ENCODE measurements around the gene KRTAP20-4.

KRTAP20-4 gene

DNA sequence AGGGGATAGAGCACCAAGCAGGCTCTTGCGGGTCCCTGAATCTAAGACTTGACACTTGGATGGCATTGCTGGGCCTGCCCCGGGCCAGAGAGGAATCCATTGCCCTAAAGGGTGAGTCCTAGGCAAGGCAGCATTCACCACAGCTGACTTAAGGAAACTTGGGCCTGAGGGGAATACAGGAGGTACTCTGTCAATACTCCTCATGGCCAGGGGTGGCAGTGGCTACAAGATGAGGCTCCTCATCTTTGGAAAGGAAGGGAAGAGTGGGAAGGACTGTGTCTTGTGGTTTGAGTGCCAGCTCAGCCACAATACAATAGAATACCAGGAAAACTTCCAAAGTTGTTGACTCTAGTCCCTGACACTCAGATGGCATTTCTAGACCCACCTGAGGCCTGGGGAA lies 14.5 kb upstream of the KRTAP20-4 start:
- no peak for DNase-seq (ENCODE audit: low read depth, low spot score)
- TF ChIP-seq POLR2AphosphoS5 (IDR thresholded peaks at IDR 0.05; ENCODE audit: borderline replicate concordance, low read depth, low read length) (no peak), EZH2 (IDR thresholded peaks at IDR 0.05) (no peak), FOXP2 (optimal IDR thresholded peaks at IDR 0.05; ENCODE audit: control extremely low read depth, extremely low read length, insufficient read depth) (no peak)
- Histone ChIP-seq H3K9me3 (ENCODE audit: low read depth, low read length) (no peaks in the 10 kb centered on the region), H3K36me3 (ENCODE audit: insufficient read depth, low read length) (no peaks in the 10 kb centered on the region), H3K4me3 (no peak overlapping the region), H3K27ac (no peak overlapping the region), H3K9ac (ENCODE audit: insufficient read length) (no peak overlapping the region)

DNA sequence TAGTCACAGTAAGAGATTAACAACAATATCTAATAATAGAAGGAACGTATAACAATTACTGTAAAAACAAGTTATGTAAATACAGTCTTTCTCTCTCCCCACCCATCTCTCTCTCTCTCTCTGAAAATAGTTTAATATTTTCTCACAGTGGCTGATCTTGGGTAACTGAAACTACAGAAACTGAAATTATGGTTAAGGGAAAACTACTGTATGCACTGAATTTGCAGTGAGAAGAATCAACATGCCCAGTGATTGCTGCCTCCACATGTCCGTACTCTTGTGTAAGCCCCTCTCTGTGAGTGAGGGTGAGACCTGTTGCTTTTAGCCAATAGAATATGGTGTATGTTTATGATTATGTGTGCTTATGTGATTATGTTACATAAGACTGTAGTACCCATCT lies 8.3 kb upstream of the KRTAP20-4 start:
- Histone ChIP-seq H3K27ac (no peak overlapping the region), H3K4me3 (no peak overlapping the region), H3K36me3 (ENCODE audit: insufficient read depth, low read length) (no peaks in the 10 kb centered on the region), H3K9me3 (ENCODE audit: low read depth, low read length) (no peaks in the 10 kb centered on the region), H3K9ac (ENCODE audit: insufficient read length) (no peak overlapping the region)
- TF ChIP-seq EZH2 (IDR thresholded peaks at IDR 0.05) (no peak), FOXP2 (optimal IDR thresholded peaks at IDR 0.05; ENCODE audit: control extremely low read depth, extremely low read length, insufficient read depth) (no peak), POLR2AphosphoS5 (IDR thresholded peaks at IDR 0.05; ENCODE audit: borderline replicate concordance, low read depth, low read length) (no peak)
- no peak for DNase-seq (ENCODE audit: low read depth, low spot score)

DNA sequence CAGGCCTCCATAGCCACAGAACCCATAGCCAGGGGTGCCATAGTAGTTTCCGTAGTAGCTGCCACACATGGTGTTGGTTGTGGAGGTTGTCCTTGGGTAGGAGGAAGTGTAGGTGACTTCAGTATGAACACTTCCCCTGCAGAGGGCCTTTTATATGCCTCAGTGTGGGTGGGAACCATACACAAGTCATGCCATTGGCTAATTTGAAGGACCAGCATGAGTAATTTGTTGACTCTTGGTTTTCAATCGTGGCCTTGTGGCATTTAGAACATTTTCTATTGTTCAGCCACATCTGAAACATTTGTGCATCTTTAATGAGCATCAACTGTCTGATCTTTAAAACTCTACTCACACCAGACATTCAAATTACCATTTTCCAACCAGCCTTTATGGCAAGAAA lies 6.6 kb upstream of the KRTAP20-4 start, which contains the start of gene KRTAP6-1:
TSS of gene KRTAP6-1 (minus strand) at position 95 of the 400 bp plus-strand sequence. CDS start at position 69, 26 bp downstream.
- H3K4me3 ChIP-seq, result no peak within 1 kb of the TSS
- no peaks in the 10 kb centered on the region for H3K36me3 ChIP-seq (ENCODE audit: insufficient read depth, low read length)
- H3K9me3 ChIP-seq (ENCODE audit: low read depth, low read length), result no peaks in the 10 kb centered on the region
- H3K27ac ChIP-seq, result no peak within 1 kb of the TSS
- no peak within 1 kb of the TSS for H3K9ac ChIP-seq (ENCODE audit: insufficient read length)
- TF ChIP-seq FOXP2 (optimal IDR thresholded peaks at IDR 0.05; ENCODE audit: control extremely low read depth, extremely low read length, insufficient read depth) (no peak), POLR2AphosphoS5 (IDR thresholded peaks at IDR 0.05; ENCODE audit: borderline replicate concordance, low read depth, low read length) (no peak), EZH2 (IDR thresholded peaks at IDR 0.05) (no peak)
- DNase-seq (ENCODE audit: low read depth, low spot score), result no peak

DNA sequence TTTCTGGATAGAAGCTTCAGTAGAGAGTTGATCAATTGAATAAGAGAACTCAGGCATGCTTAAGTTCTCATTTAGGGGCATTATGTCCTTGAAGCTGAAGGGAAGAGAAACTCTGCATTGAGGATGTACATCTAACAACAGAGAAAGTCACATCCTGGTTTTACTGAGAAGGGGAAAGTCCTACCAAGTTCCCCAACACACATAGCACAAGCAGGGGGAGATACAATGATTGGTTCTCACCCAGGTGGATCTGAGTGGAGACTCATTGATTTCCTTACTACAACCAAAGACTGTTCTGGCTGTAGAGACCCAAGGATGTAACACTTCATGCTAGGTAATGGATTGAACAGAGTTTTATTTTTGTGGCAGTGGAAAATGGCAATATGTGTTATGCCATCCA lies 5.2 kb upstream of the KRTAP20-4 start:
- DNase-seq (ENCODE audit: low read depth, low spot score), result no peak
- Histone ChIP-seq H3K4me3 (no peak overlapping the region), H3K27ac (no peak overlapping the region), H3K9me3 (ENCODE audit: low read depth, low read length) (no peaks in the 10 kb centered on the region), H3K36me3 (ENCODE audit: insufficient read depth, low read length) (no peaks in the 10 kb centered on the region), H3K9ac (ENCODE audit: insufficient read length) (no peak overlapping the region)
- no peak for TF ChIP-seq EZH2 (IDR thresholded peaks at IDR 0.05)
- no peak for TF ChIP-seq FOXP2 (optimal IDR thresholded peaks at IDR 0.05; ENCODE audit: control extremely low read depth, extremely low read length, insufficient read depth)
- TF ChIP-seq POLR2AphosphoS5 (IDR thresholded peaks at IDR 0.05; ENCODE audit: borderline replicate concordance, low read depth, low read length), result no peak

DNA sequence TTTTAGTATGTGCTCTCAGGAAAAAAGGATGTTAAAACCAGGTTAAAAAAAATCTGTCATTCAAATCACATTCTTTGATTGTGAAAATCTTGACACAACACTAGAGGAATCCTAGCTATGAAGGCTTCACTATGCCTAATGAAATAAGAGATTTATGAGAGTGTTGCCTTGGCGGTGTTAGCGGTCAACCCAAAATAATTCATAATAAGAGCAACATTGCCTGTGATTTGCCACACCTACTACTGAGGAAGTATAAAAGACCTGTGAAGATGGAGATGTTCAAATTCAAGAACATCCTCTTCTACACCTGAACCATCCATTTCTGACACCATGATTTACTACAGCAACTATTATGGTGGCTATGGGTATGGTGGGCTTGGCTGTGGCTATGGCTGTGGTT lies 4.3 kb upstream of the KRTAP20-4 start, which contains the start of gene KRTAP20-1:
TSS of gene KRTAP20-1 (plus strand) at position 301 of the 400 bp plus-strand sequence. CDS start at position 331, 30 bp downstream.
- no peak for TF ChIP-seq POLR2AphosphoS5 (IDR thresholded peaks at IDR 0.05; ENCODE audit: borderline replicate concordance, low read depth, low read length)
- no peak for TF ChIP-seq FOXP2 (optimal IDR thresholded peaks at IDR 0.05; ENCODE audit: control extremely low read depth, extremely low read length, insufficient read depth)
- DNase-seq (ENCODE audit: low read depth, low spot score), result no peak
- no peaks in the 10 kb centered on the region for H3K36me3 ChIP-seq (ENCODE audit: insufficient read depth, low read length)
- H3K9ac ChIP-seq (ENCODE audit: insufficient read length), result no peak within 1 kb of the TSS
- H3K27ac ChIP-seq, result no peak within 1 kb of the TSS
- H3K9me3 ChIP-seq (ENCODE audit: low read depth, low read length), result no peaks in the 10 kb centered on the region
- H3K4me3 ChIP-seq, result no peak within 1 kb of the TSS

DNA sequence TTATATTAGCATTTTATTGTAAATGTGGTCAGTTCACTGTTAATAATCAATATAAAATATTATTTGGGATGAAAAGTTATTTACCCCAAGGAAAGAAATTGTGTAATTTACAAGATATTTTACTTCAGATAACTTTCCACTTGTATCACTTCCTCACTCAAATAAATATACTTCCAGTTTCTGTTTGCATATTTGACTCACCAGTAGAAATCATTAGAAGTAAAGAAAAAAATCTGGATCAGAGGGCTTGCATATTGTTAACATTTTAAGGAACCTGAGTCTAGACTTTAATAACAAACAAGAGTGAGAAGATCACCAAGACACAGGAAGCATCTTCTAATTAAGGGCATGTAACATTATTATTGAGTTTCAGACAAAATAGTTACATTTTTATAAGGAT lies 347 bp upstream of the KRTAP20-4 start:
- TF ChIP-seq EZH2 (IDR thresholded peaks at IDR 0.05), result no peak
- no peak for TF ChIP-seq POLR2AphosphoS5 (IDR thresholded peaks at IDR 0.05; ENCODE audit: borderline replicate concordance, low read depth, low read length)
- no peak for TF ChIP-seq FOXP2 (optimal IDR thresholded peaks at IDR 0.05; ENCODE audit: control extremely low read depth, extremely low read length, insufficient read depth)
- H3K9ac ChIP-seq (ENCODE audit: insufficient read length), result no peak overlapping the region

DNA sequence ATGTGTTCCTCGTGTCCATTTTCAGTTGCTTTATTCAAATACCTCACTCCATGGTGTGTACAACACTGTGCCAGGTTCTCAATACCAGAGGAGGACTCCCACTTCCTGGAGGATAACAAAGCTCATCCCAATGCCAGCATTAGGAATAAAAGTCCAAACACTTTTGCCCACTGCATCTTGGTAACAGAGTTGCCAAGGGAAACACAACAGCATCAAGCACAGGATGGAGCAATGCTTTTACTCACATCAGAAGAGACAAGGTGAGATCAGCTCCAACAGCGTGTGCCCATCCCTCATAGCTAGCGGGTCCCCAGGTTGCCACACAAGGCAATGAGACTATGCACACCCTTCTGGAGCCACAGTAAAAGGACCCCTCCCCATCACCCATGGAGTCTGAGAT lies 2.9 kb downstream of the KRTAP20-4 start:
- H3K9me3 ChIP-seq (ENCODE audit: low read depth, low read length), result no peaks in the 10 kb centered on the region
- no peak overlapping the region for H3K9ac ChIP-seq (ENCODE audit: insufficient read length)
- TF ChIP-seq FOXP2 (optimal IDR thresholded peaks at IDR 0.05; ENCODE audit: control extremely low read depth, extremely low read length, insufficient read depth), result no peak
- no peak for TF ChIP-seq POLR2AphosphoS5 (IDR thresholded peaks at IDR 0.05; ENCODE audit: borderline replicate concordance, low read depth, low read length)
- TF ChIP-seq EZH2 (IDR thresholded peaks at IDR 0.05), result no peak
- no peak overlapping the region for H3K27ac ChIP-seq
- no peak for DNase-seq (ENCODE audit: low read depth, low spot score)
- no peak overlapping the region for H3K4me3 ChIP-seq
- H3K36me3 ChIP-seq (ENCODE audit: insufficient read depth, low read length), result no peaks in the 10 kb centered on the region

More for the DNA sequence above, 347 bp upstream of the KRTAP20-4 start:
- no peak for DNase-seq (ENCODE audit: low read depth, low spot score)
- Histone ChIP-seq H3K27ac (no peak overlapping the region), H3K36me3 (ENCODE audit: insufficient read depth, low read length) (no peaks in the 10 kb centered on the region), H3K9me3 (ENCODE audit: low read depth, low read length) (no peaks in the 10 kb centered on the region), H3K4me3 (no peak overlapping the region)

DNA sequence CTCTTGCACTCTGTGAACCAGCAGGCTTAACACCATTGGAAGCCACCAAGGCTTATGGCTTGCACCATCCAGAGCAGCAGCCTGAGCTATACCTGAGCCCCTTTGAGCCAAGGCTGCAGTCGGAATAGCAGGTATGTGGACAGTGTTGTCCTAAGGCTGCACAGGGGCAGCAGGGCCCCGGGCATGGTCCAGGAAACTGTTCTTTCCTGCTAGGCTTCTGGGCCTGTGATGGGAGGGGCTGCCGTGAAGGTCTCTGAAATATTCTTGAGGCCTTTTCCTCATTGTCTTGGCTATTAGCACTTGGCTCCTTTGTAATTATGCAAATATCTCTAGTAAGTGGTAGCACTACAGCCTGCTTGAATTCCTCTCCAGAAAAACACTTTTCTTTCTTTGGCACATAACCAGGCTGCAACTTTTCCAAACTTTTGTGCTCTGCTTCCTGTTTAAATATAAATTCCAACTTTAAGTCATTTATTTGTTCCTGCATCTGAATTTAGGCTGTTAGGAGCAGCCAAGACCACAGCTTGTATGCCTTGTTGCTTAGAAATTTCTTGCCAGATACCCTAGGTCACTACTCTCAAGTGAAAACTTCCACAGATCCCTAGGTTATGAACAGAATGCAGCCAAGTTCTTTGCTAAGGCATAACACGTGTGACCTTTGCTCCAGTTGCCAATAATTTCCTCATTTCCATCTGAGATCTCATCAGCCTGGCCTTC lies 5.2 kb downstream of the KRTAP20-4 start:
- Histone ChIP-seq H3K27ac (no peak overlapping the region), H3K9ac (ENCODE audit: insufficient read length) (no peak overlapping the region), H3K9me3 (ENCODE audit: low read depth, low read length) (no peaks in the 10 kb centered on the region), H3K4me3 (no peak overlapping the region), H3K36me3 (ENCODE audit: insufficient read depth, low read length) (no peaks in the 10 kb centered on the region)
- no peak for DNase-seq (ENCODE audit: low read depth, low spot score)
- TF ChIP-seq POLR2AphosphoS5 (IDR thresholded peaks at IDR 0.05; ENCODE audit: borderline replicate concordance, low read depth, low read length), result no peak
- no peak for TF ChIP-seq EZH2 (IDR thresholded peaks at IDR 0.05)
- no peak for TF ChIP-seq FOXP2 (optimal IDR thresholded peaks at IDR 0.05; ENCODE audit: control extremely low read depth, extremely low read length, insufficient read depth)
